RWPE2 (cell line): ENCODE data around the gene PHF10.

Experiments
- ATAC-seq: fragments of 200-7000 bp; cut with Tn5 transposase; 3 replicates; pipeline ENCODE4 v1.9.1; 2021; ENCODE audit warnings: low read depth
- DNase-seq: peaks from one replicate; pipeline ENCODE4 v3.0.0-alpha.2; 2020; ENCODE audit warnings: low spot score
- H3K27ac ChIP-seq: fragments of 450-650 bp; 2 replicates; pipeline ENCODE4 v1.5.1; 2017; ENCODE audit warnings: mild to moderate bottlenecking; ENCODE audit not compliant: poor library complexity, severe bottlenecking
- H3K27me3 ChIP-seq: fragments of 250-450 bp; sonication (Bioruptor Pico); 2 replicates; pipeline ENCODE4 v1.5.1; 2021; ENCODE audit warnings: mild to moderate bottlenecking, moderate library complexity; ENCODE audit not compliant: insufficient read depth, poor library complexity, severe bottlenecking
- H3K36me3 ChIP-seq: fragments of 250-450 bp; sonication (Bioruptor Pico); 2 replicates; pipeline ENCODE4 v1.5.1; 2020; ENCODE audit warnings: low read depth, mild to moderate bottlenecking, moderate library complexity
- H3K4me1 ChIP-seq: fragments of 250-450 bp; sonication (Bioruptor Pico); 2 replicates; pipeline ENCODE4 v1.5.1; 2021; ENCODE audit warnings: mild to moderate bottlenecking, moderate library complexity; ENCODE audit not compliant: insufficient read depth, poor library complexity, severe bottlenecking
- H3K4me3 ChIP-seq: fragments of 250-450 bp; sonication (Bioruptor Pico); 2 replicates; pipeline ENCODE4 v1.5.1; 2021; ENCODE audit warnings: mild to moderate bottlenecking, moderate library complexity; ENCODE audit not compliant: severe bottlenecking
- H3K9me3 ChIP-seq: fragments of 250-450 bp; sonication (Bioruptor Pico); 2 replicates; pipeline ENCODE4 v1.5.1; 2021; ENCODE audit warnings: mild to moderate bottlenecking, moderate library complexity; ENCODE audit not compliant: severe bottlenecking
- TF ChIP-seq, protein P1 (sequence below): fragments of 450-650 bp; IDR thresholded peaks from one replicate; pipeline ENCODE4 v1.5.1; 2017; ENCODE audit warnings: mild to moderate bottlenecking, moderate library complexity; ENCODE audit not compliant: poor library complexity, severe bottlenecking

PHF10 gene

DNA sequence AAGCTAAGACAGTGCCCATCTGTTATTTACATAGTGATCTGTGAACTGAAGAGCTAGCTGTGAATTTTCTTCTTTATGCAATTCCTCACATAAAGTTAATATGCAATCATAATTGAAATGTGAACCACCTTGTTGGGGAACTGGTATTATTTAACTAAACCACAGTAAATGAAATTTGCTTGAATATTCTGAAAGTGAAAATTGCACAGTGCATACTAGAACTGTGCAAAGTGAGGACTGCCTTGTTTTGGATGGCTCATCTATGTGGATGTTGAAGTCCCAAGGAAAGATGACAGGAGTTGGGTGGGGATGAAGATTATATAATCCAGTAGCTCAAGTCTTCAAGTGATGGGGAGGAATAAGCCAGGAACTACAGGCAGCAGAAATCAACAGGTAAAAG is 5.7 kb upstream of the PHF10 start:
- H3K4me3 ChIP-seq = no peak overlapping the region
- no peaks in the 10 kb centered on the region for H3K9me3 ChIP-seq
- ATAC-seq (no peak), DNase-seq (no peak)
- no peaks in the 10 kb centered on the region for H3K36me3 ChIP-seq
- TF ChIP-seq, protein P1, sequence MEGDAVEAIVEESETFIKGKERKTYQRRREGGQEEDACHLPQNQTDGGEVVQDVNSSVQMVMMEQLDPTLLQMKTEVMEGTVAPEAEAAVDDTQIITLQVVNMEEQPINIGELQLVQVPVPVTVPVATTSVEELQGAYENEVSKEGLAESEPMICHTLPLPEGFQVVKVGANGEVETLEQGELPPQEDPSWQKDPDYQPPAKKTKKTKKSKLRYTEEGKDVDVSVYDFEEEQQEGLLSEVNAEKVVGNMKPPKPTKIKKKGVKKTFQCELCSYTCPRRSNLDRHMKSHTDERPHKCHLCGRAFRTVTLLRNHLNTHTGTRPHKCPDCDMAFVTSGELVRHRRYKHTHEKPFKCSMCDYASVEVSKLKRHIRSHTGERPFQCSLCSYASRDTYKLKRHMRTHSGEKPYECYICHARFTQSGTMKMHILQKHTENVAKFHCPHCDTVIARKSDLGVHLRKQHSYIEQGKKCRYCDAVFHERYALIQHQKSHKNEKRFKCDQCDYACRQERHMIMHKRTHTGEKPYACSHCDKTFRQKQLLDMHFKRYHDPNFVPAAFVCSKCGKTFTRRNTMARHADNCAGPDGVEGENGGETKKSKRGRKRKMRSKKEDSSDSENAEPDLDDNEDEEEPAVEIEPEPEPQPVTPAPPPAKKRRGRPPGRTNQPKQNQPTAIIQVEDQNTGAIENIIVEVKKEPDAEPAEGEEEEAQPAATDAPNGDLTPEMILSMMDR = no peak
- peaks cover 5% of the 10 kb centered on the region for H3K27me3 ChIP-seq
- no peak overlapping the region for H3K27ac ChIP-seq
- H3K4me1 ChIP-seq = no peaks in the 10 kb centered on the region

DNA sequence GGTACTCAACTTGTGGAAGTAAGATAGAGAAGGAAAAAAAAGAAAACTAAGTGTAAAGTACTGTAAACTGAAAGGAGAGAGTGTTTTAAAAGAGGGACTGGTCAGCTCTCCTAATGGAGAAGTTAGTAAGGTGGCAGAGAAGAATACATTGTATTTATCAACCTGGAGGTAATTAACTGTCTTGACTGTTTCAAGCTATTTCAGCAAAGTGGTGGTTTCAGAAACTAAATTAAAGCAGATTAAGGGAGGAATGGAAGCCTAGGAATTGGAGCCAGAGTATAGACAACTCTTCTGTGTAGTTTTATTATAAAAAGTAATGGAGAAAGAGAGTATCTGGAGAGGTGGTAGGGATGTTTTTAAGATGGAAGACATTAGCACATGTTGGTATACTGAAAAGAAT is 2.7 kb upstream of the PHF10 start:
- TF ChIP-seq, protein P1 = no peak

DNA sequence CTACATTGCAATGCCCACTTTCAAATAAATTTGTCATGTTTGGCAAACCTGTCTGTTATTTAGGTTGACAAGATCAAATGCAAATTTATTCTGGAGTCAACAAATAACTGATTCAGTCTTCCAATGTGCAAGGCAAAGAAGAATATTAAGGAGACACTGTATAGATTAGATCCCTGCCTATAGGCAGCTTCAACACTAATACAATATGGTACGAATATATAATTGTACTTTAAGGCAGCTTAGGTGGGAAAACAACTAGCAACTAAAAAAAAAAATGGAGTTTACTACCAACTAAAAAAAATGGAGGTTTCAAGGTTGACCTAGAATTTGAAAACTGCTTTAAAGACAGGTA is 1.7 kb upstream of the PHF10 start:
- TF ChIP-seq, protein P1 = no peak
- Histone ChIP-seq H3K4me3 (no peak overlapping the region), H3K27me3 (no peaks in the 10 kb centered on the region), H3K4me1 (peaks cover 13% of the 10 kb centered on the region), H3K36me3 (no peaks in the 10 kb centered on the region), H3K27ac (no peak overlapping the region), H3K9me3 (no peaks in the 10 kb centered on the region)
- DNase-seq = no peak
- ATAC-seq = no peak

More for the DNA sequence above, 2.7 kb upstream of the PHF10 start:
- no peak for ATAC-seq
- no peak for DNase-seq
- H3K4me3 ChIP-seq = no peak overlapping the region
- H3K36me3 ChIP-seq = no peaks in the 10 kb centered on the region
- peaks cover 5% of the 10 kb centered on the region for H3K4me1 ChIP-seq
- H3K27ac ChIP-seq = no peak overlapping the region
- no peaks in the 10 kb centered on the region for H3K27me3 ChIP-seq
- no peaks in the 10 kb centered on the region for H3K9me3 ChIP-seq

- DNase-seq = peak; percentile 64
- Histone ChIP-seq H3K4me1 (peaks cover 13% of the 10 kb centered on the region), H3K9me3 (no peaks in the 10 kb centered on the region), H3K36me3 (peaks cover 2% of the 10 kb centered on the region), H3K4me3 (peak overlapping the region; percentile 98), H3K27ac (peak overlapping the region; percentile 64), H3K27me3 (no peaks in the 10 kb centered on the region)
- TF ChIP-seq, protein P1 = no peak
- ATAC-seq = peak; percentile 52
Observed at GRCh38 chr6:169725125-169726048, 1.1 kb upstream of the PHF10 start.

DNA sequence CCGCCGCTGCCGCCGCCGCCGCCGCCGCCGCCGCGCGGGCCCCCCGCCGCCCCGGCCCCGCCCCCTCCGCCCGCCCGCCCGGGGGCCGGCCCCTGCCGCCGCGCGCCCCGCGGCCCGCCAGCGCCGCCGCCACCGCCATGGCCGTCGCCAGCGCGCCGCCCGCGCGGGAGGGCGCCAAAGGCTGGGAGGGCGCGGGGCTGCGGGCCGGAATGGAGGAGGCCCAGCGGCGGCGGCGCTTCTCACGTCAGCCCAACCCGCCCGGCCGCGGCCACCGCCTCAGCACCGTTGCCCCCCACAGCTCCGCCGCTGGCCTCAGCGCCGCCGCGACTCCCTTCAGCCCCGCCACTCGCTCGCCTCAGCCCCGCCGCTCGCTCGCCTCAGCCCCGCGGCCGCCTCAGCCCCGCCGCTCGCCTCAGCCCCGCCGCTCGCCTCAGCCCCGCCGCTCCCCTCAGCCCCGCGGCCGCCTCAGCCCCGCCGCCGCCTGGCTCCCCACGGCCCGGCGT is 258 bp downstream of the PHF10 start:
- Histone ChIP-seq H3K9me3 (no peaks in the 10 kb centered on the region), H3K27me3 (no peaks in the 10 kb centered on the region), H3K36me3 (peaks cover 13% of the 10 kb centered on the region), H3K27ac (peak overlapping the region; percentile 64), H3K4me3 (peak overlapping the region; percentile 98), H3K4me1 (peaks cover 13% of the 10 kb centered on the region)
- ATAC-seq = peak; percentile 5; the same call in 1 of the 3 replicates
- TF ChIP-seq, protein P1 = no peak
- DNase-seq = no peak
